Right atrium auricular region (tissue), 2 donors: Measurements from ENCODE around the gene ADRA2C. TPM values are rescaled to one million over a fixed set of nuclear protein-coding genes. Genes with fewer than 3 reads are reported as not detected.

Experiments used
- DNase-seq: peaks from one replicate; pipeline ENCODE4 v3.0.0-alpha.2; 2019; ENCODE audit warnings: low spot score
- H3K27ac ChIP-seq, 2 donors: fragments of 200-600 bp; sonication (generic); 1 replicate in 1 of 2; 2 replicates in 1 of 2; pipeline ENCODE4 v1.5.1; 2016 to 2019
- H3K27me3 ChIP-seq, 2 donors: fragments of 200-600 bp; sonication (generic); one replicate each; pipeline versions ENCODE4 v1.5.1 to v1.6.0; 2017 to 2019
- H3K36me3 ChIP-seq: fragments of 200-600 bp; sonication (generic); one replicate; pipeline ENCODE4 v1.5.1; 2016
- H3K4me1 ChIP-seq, 2 donors: fragments of 200-600 bp; sonication (generic); one replicate each; pipeline versions ENCODE4 v1.5.1 to v1.6.0; 2017 to 2019
- H3K4me3 ChIP-seq, 2 donors: fragments of 200-600 bp; sonication (generic); 1 replicate in 1 of 2; 2 replicates in 1 of 2; pipeline ENCODE4 v1.5.1; 2017 to 2019; ENCODE audit warnings: mild to moderate bottlenecking in 1 of 2, moderate library complexity in 1 of 2
- H3K9me3 ChIP-seq, 2 donors: fragments of 200-600 bp; sonication (generic); one replicate each; pipeline ENCODE4 v1.5.1; 2019
- CTCF ChIP-seq, 2 donors: fragments of 200-600 bp; sonication (generic); IDR thresholded peaks; one replicate each; pipeline ENCODE4 v1.5.1; 2019; ENCODE audit warnings: antibody characterized with exemption in 2 of 2
- total RNA-seq, 2 donors: library from RNA; depleted of rRNA; stranded (reverse); fragments of >200 nt; gene quantifications; one replicate each; pipeline ENCODE4 v1.1.0, GENCODE V29; 2016

The ADRA2C gene
- total RNA-seq, 2 donors from 2014 or later, result 2.6 to 3.1 TPM

GRCh38 chr4:3797831-3798790, 31.9 kb downstream of the ADRA2C start:
- no peak overlapping the region for H3K27ac ChIP-seq
- no peaks in the 10 kb centered on the region for H3K36me3 ChIP-seq
- no peak for TF ChIP-seq CTCF (IDR thresholded peaks at IDR 0.05)
- DNase-seq, result no peak
- H3K4me1 ChIP-seq, result no peaks in the 10 kb centered on the region
- no peaks in the 10 kb centered on the region for H3K27me3 ChIP-seq
- peaks cover 0 to 29% of the 10 kb centered on the region in 2 donors for H3K9me3 ChIP-seq
- H3K4me3 ChIP-seq, result no peak overlapping the region

GRCh38 chr4:3799496-3799895, 33.3 kb downstream of the ADRA2C start:
- no peak for TF ChIP-seq CTCF (IDR thresholded peaks at IDR 0.05)
- Histone ChIP-seq H3K36me3 (no peaks in the 10 kb centered on the region), H3K4me1 (no peaks in the 10 kb centered on the region), H3K9me3 (peaks cover 0 to 25% of the 10 kb centered on the region in 2 donors), H3K27me3 (no peaks in the 10 kb centered on the region), H3K27ac (no peak overlapping the region), H3K4me3 (no peak overlapping the region)
- DNase-seq, result no peak

- DNase-seq, result no peak
- Histone ChIP-seq H3K27ac (no peak overlapping the region), H3K27me3 (no peaks in the 10 kb centered on the region), H3K4me3 (no peak overlapping the region), H3K9me3 (peaks cover 0 to 18% of the 10 kb centered on the region in 2 donors), H3K4me1 (no peaks in the 10 kb centered on the region), H3K36me3 (no peaks in the 10 kb centered on the region)
- no peak for TF ChIP-seq CTCF (IDR thresholded peaks at IDR 0.05)
Observed at GRCh38 chr4:3800351-3800750, 34.2 kb downstream of the ADRA2C start.

- DNase-seq, result no peak
- no peak for TF ChIP-seq CTCF (IDR thresholded peaks at IDR 0.05)
Observed at GRCh38 chr4:3801521-3801920, 35.3 kb downstream of the ADRA2C start.

GRCh38 chr4:3801931-3802550, 35.9 kb downstream of the ADRA2C start:
- Histone ChIP-seq H3K4me1 (no peaks in the 10 kb centered on the region), H3K27ac (no peak overlapping the region), H3K4me3 (no peak overlapping the region), H3K27me3 (no peaks in the 10 kb centered on the region), H3K9me3 (peaks cover 0 to 1% of the 10 kb centered on the region in 2 donors), H3K36me3 (no peaks in the 10 kb centered on the region)
- no peak for TF ChIP-seq CTCF (IDR thresholded peaks at IDR 0.05)
- no peak for DNase-seq

More at GRCh38 chr4:3801521-3801920, 35.3 kb downstream of the ADRA2C start:
- H3K27me3 ChIP-seq, result no peaks in the 10 kb centered on the region
- no peak overlapping the region for H3K27ac ChIP-seq
- peaks cover 0 to 6% of the 10 kb centered on the region in 2 donors for H3K9me3 ChIP-seq
- no peak overlapping the region for H3K4me3 ChIP-seq
- no peaks in the 10 kb centered on the region for H3K4me1 ChIP-seq
- no peaks in the 10 kb centered on the region for H3K36me3 ChIP-seq
